ENCODE results near the gene DPEP1.

The DPEP1 gene

GRCh38 chr16:89599451-89599858 is 14.0 kb upstream of the DPEP1 start:
- DNase-seq: no peak

- DNase-seq: no peak
Observed at GRCh38 chr16:89599902-89600301, 13.5 kb upstream of the DPEP1 start.

GRCh38 chr16:89600427-89600826 is 13.0 kb upstream of the DPEP1 start:
- DNase-seq: no peak

DNA sequence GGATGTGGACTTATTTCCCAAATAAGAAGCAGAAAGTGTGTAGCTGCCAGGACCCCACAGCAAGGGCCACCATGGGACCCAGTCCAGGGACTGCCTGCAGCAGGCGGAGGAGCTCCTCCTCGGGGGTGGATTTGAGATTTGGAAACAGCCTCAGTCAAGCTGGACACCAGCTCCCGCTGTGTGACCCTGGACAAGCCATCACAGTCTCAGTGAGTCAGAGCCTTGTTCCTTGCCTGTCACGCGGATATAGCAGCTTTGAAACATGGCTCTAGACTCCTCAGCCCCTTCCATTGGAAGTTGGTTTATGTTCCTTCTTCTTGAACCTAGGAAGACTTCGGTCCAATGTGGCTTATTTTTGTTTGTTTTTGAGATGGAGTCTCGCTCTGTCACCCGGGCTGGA is 12.5 kb upstream of the DPEP1 start:
- no peak for DNase-seq

DNA sequence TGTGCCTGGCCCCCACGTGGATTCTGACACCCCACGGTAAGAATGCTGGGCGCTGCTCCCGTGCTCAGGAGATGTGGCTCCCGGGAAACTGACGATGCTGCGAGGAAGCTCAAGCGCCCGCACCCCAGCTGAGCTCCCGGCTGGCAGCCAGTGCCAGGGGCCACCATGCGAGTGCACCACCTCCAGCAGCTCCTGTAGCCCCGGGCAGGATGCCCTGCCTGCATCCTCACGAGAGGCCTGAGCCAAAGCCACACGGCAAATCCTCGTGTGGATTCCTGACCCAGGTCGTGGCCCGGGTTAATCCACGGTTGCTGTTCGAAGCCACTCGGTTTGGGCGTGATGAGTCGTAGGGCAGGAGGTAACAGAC is 11.6 kb upstream of the DPEP1 start:
- DNase-seq: no peak

DNA sequence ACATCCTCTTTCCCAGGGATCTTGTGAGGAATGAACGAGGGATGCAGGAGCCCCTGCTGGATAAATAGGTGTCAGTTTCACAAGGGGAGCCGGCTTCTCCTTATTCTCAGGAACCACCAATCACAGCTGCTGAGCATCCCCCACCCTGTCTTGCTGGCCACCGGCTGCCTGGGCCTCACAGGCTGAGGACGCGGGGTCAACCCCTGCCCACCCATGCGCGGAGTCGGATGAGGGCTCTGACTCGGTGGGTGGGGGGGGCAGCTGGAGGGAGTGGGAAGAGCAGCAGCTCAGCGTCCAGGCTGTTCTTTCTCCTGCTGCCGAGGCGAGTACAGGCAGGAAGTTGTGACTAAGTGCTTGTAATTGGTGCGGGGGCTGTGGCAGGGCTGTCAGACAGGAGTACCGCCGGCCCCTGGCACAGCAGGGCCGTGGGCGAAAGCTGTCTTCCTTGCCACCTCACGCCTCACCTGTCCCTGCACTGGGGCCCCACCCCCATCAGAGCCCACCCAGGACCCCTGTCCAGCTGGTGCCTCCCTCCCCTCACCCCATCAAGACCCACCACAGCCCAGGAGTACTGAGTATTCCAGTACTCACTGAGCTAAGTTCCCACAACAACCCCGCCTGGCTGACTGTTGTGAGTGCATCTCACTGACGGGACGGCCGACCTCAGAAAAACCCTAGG is 11.0 kb upstream of the DPEP1 start:
- DNase-seq: no peak

DNA sequence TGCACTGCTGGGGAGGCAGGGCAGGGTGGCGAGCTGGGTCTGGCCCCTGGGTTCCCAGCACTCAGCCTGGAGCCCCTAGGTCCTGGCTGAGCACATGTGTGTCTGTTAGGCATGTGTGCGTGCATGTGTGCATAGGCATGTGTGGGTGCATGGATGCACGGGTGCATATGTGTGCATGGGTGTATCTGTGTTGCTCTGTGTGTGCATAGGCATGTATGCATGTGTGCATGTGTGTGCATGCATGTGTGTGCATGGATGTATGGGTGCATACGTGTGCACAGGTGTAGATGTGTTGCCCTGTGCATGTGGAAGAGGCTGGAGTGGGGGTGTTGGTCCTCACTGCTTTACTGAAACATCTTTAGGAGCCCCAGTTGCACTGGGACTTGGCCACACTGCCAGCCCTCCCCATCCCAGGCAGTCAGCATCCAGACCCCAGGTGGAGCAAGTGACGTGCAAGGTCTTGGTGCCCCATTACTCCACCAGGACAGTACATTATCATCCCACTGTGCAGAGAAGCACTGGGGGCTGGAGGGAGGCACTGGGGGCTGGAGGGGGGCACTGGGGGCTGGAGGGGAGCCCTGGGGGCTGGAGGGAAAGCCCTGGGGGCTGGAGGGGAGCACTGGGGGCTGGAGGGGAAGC is 10.4 kb upstream of the DPEP1 start:
- DNase-seq: no peak

- no peak for DNase-seq
Observed at GRCh38 chr16:89604764-89605163, 8.7 kb upstream of the DPEP1 start.

DNA sequence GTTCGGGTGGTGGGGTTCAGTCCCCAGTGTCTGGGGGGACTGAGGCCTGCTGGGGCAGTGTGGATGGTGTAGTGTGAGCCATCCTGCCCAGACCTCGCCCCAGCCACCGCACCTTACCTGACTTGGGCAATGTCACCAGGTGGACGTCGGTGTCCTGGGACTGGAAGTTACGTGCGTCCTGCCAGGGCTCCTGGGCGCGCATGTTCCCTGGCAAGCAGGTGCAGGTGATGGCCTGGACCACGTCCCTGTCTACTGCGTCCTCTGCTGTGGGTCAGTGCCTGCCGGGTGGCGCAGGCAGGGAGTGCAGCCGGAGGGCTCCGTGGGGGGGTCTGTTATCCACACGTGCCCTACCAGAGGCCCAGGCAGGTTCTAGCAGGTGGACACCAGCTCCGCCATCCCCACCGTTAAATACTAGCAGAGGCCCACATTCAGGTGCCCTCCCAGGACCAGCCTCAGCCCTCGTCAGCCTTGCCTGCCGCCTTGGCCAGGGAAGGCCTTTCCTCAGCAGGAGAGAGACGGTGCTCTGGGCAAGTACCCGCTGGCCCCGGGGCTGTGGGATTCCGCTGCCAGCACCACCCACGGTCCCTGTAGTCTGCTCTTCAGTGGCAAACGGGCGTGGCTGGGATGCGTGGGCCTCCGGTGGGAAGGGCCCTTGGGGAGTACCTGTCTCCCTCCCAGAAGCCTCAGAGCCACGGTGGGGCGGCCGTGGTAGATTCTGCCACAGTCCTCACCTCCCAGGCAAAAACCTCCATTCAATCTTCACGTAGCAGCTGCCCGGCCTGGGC is 8.1 kb upstream of the DPEP1 start:
- DNase-seq: no peak

GRCh38 chr16:89606006-89606405 is 7.4 kb upstream of the DPEP1 start:
- no peak for DNase-seq

DNA sequence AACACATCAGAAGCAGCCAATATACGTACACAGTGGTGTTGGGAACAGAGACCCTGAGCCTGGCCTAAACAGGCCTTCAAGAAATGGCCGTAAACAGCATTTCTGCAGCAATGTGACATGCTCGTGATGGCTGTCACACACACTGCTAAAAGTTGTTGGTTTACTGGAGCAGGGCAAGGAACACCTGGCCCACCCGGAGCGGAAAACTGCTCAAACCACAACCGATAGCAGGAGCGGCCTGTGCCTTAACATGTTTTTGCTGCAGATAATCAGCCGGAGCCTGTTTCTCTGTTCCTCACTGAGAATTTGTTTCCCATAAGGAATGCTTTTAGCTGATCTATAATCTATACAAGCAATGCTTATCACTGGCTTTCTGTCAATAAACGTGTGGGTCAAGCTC is 6.0 kb upstream of the DPEP1 start:
- DNase-seq: no peak

- DNase-seq: no peak
Observed at GRCh38 chr16:89607937-89608740, 5.3 kb upstream of the DPEP1 start.

DNA sequence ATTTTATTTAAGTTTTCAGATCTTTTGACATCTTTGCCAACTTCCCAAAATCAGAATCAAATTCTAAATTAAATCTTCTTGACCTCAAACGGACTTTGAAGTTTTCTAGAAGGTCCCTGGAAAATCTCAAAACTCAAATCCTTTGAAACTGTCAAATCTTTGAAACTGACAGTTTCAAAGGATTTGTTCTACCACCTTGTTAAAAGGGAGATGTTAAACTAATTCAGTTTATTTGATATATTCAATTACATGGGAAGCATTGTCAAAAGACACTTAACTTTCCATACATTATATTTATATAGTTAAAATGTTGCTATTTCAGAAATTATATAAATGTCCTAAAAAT is 3.4 kb upstream of the DPEP1 start:
- no peak for DNase-seq

DNA sequence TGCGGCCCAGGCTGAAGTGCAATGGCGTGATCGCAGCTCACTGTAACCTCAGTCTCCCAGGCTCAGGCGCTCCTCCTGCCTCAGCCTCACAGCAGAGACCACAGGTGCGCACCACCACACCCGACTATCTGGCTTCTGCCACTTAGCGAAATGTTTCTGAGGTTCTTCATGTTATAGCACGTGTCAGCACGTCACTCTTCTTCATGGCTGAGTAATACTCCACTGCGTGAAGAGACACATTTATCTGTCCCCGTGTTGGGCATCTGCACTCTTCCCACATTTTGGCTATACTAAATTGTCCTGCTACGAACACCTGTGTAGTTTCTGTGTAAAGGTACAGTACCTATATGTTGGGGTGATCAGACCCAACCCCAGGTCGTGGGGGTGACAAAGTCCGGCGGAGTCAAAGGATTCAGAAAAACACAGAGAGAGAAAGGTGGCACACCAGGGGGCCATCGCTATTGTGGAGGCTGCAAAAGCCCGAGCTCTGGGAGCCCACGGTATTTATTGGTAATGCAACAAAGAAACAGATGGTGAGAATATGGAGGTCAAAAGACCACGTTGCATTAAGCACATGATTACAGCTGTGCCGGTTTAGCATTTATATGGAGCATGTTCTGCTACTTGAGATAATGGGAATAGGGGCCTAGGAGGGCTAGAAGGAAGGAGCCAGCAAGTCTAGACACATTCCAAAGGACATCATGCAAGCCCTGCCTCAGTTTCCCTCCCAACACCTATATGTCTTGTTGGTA is 851 bp upstream of the DPEP1 start:
- no peak for DNase-seq

DNA sequence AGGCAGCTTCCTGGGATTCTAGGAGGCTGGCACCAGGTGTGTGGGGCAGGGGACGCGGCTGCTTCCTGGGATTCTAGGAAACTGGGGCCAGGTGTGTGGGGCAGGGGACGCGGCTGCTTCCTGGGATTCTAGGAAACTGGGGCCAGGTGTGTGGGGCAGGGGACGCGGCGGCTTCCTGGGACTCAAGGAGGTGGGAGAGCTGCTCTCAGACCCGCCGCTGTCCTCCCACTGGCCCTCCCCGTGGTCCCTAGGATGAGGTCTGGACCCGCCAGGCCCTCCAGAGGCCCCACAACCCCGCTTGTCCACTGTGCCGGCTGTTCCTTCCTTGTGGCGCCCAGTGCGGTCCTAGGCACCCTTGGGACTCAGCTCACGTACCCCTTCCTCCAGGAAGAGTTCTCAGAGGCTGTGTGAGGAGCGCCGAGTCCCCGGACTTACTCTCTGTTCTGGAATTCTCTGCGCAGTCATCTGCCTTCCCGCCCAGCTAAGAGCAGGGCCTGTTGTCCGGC is 565 bp downstream of the DPEP1 start:
- no peak for DNase-seq

- DNase-seq: no peak
Observed at GRCh38 chr16:89615176-89615575, 1.7 kb downstream of the DPEP1 start.

GRCh38 chr16:89615596-89616090 is 2.2 kb downstream of the DPEP1 start:
- DNase-seq: no peak

- no peak for DNase-seq
Observed at GRCh38 chr16:89616623-89617022, 3.2 kb downstream of the DPEP1 start.

- DNase-seq: no peak
Observed at GRCh38 chr16:89617036-89617435, 3.6 kb downstream of the DPEP1 start.

DNA sequence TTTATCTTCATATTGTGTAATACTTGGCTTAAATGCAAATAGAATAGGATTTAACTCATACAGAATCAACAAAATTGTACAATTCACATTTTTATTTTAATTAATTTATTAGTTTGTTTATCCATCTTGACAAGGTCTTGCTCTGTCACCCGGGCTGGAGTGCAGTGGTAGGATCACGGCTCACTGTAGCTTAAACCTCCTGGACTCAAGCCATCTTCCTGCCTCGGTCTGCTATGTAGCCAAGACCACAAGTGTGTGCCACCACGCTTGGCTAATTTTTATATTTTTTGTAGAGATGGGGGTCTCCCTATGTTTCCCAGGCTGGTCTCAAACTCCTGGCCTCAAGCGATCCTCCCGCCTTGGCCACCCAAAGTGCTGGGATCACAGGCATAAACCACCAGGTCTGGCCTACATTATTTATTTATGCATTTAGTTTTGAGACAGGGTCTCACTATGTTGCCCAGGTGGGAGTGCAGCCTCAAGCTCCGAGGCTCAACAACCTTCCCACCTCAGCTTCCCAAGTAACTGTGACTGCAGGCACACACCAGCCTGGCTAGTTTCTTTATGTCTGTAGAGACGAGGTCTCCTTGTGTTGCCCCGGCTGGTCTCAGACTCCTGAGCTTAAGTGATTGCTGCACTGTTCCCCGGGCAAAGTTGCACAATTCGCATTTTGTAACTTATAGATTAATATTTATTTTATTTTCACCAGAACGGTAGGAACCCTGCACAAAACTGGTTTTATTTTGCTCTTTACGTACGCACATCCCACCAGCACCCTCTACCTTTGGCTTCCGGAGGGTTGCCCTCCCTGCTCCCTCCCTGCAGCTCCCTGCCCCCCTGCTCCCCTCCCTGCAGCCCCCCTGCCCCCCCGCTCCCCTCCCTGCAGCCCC is 4.9 kb downstream of the DPEP1 start:
- DNase-seq: no peak

DNA sequence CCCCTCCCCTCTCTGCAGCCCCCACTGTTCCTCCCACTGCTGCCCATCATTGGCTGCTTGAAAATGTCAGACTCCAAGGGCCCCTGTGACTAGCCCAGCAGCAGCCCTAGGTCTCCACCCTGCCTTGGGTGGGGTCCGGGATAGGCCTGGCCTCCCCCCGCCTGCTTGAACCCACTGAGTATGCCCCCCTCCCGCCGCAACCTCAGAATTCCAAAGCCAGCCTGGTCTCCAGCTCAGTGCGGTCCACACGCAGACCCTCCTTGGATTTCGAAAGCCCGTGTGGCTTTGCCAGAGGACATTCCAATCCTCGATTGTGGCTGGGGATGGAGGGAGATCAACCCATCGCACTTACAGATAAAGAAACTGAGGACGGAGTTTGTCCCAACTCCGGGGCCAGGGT is 6.4 kb downstream of the DPEP1 start:
- DNase-seq: no peak
